Fibroblast of lung (primary cell): ENCODE measurements around the gene PCDHB14. TPM values are rescaled to one million over a fixed set of nuclear protein-coding genes. Genes with fewer than 3 reads are reported as not detected.
"Not testable (repeated sequence)": the region's sequence is repeated elsewhere in the genome, so short reads cannot be mapped to it uniquely, and the experiment has no call there.

Experiments
- DNase-seq, 2 donors: peaks; one replicate each; pipeline versions ENCODE4 v3.0.0 to v3.0.0-alpha.2; 2010; ENCODE audit warnings: low read depth in 2 of 2
- H2AFZ ChIP-seq: 2 replicates; pipeline ENCODE4 v1.5.1; 2012; ENCODE audit warnings: low read length, control low read depth, inconsistent platforms
- H3K27ac ChIP-seq: 2 replicates; pipeline ENCODE4 v1.5.1; 2011; ENCODE audit warnings: low read length, control low read depth; ENCODE audit not compliant: insufficient read depth
- H3K27me3 ChIP-seq: 2 replicates; pipeline ENCODE4 v1.5.1; 2011; ENCODE audit warnings: mild to moderate bottlenecking, low read length; ENCODE audit not compliant: control insufficient read depth, insufficient read depth
- H3K36me3 ChIP-seq: 2 replicates; pipeline ENCODE4 v1.5.1; 2011; ENCODE audit warnings: low read length; ENCODE audit not compliant: control insufficient read depth, insufficient read depth
- H3K4me1 ChIP-seq: 2 replicates; pipeline ENCODE4 v1.5.1; 2011; ENCODE audit warnings: low read length; ENCODE audit not compliant: control insufficient read depth, insufficient read depth; ENCODE audit errors: extremely low read depth
- H3K4me2 ChIP-seq: 2 replicates; pipeline ENCODE4 v1.5.1; 2011; ENCODE audit warnings: low read length, control low read depth; ENCODE audit not compliant: insufficient read depth; ENCODE audit errors: extremely low read depth
- H3K4me3 ChIP-seq, 4 experiments: fragments of 200-600 bp in 1 of 4; sonication (generic) in 1 of 4; replicated peaks in 1 of 4; 2 replicates each; pipeline ENCODE4 v1.5.1; 2011 to 2016; ENCODE audit warnings: low read length in 4 of 4, low read depth in 3 of 4, mild to moderate bottlenecking in 3 of 4, control low read depth in 2 of 4, inconsistent platforms in 1 of 4, mixed read lengths in 1 of 4; ENCODE audit not compliant: insufficient read depth in 1 of 4; ENCODE audit errors: control extremely low read depth in 1 of 4
- H3K79me2 ChIP-seq: 2 replicates; pipeline ENCODE4 v1.5.1; 2012; ENCODE audit warnings: mild to moderate bottlenecking, low read length, inconsistent platforms; ENCODE audit not compliant: control insufficient read depth, insufficient read depth
- H3K9ac ChIP-seq: 2 replicates; pipeline ENCODE4 v1.5.1; 2011; ENCODE audit warnings: mild to moderate bottlenecking, low read length, control low read depth; ENCODE audit not compliant: insufficient read depth
- H3K9me3 ChIP-seq: 2 replicates; pipeline ENCODE4 v1.5.1; 2012; ENCODE audit warnings: low read depth, low read length; ENCODE audit not compliant: control insufficient read depth, insufficient read depth
- H4K20me1 ChIP-seq: 2 replicates; pipeline ENCODE4 v1.5.1; 2011; ENCODE audit warnings: low read length; ENCODE audit not compliant: control insufficient read depth, insufficient read depth; ENCODE audit errors: extremely low read depth
- EZH2 ChIP-seq: IDR thresholded peaks from 2 replicates; pipeline ENCODE4 v1.5.1; 2012; ENCODE audit warnings: low read length, control low read depth, mild to moderate bottlenecking; ENCODE audit errors: missing control alignments
- polyA plus RNA-seq, 2 donors: library from polyadenylated mRNA; depleted of rRNA in 1 of 2; stranded (reverse) in 1 of 2; unstranded in 1 of 2; fragments of >200 nt; gene quantifications; 2 replicates each; pipeline ENCODE4 v1.2.1, GENCODE V29; 2011 to 2012; ENCODE audit warnings: missing spikeins in 1 of 2
- total RNA-seq: library from RNA; depleted of rRNA; stranded (reverse); fragments of >200 nt; gene quantifications from 2 replicates; pipeline ENCODE4 v1.2.1, GENCODE V29; 2014
- TF ChIP-seq, protein P1 (sequence below), 2 donors: IDR thresholded peaks in 1 of 2; conservative IDR thresholded peaks in 1 of 2; 1 replicate in 1 of 2; 2 replicates in 1 of 2; pipeline ENCODE4 v1.5.1; 2011 to 2012; ENCODE audit warnings: low read length in 2 of 2, control low read depth in 1 of 2, inconsistent platforms in 1 of 2, low read depth in 1 of 2, mild to moderate bottlenecking in 1 of 2

The PCDHB14 gene
- total and polyA plus RNA-seq, 2 donors (not counting 1 experiment from before 2014, with no cell fraction given): 0.86 to 1.7 TPM

DNA sequence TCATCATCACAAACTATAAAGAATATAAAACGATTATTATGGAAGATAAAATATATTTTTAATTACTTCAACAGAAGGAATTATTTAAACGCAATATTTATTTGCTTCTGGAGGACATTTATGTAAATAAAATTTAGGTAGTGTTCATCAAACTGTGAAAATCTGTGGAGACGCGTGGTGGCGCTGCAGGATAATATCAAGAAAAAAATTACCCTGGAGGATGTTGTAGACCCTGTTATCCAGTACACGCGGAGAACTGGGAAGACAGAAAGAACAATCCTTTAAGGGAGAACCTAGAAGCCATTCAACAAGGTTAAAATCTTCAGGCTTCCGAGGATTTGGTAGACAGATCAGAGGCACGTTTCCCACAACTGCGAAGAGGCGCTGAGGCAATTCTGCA is 14.7 kb upstream of the PCDHB14 start, which contains the start of gene PCDHB12:
PCDHB12 (plus strand) TSS at position 242 of the 400 bp plus-strand sequence. CDS start 189 bp downstream, outside the sequence.
- Histone ChIP-seq H2AFZ (no peak within 1 kb of the TSS), H3K4me3 (no peak within 1 kb of the TSS), H3K79me2 (no peaks in the 10 kb centered on the region), H3K9ac (no peak within 1 kb of the TSS), H4K20me1 (no peaks in the 10 kb centered on the region), H3K9me3 (no peaks in the 10 kb centered on the region), H3K27me3 (no peaks in the 10 kb centered on the region), H3K4me2 (no peak within 1 kb of the TSS), H3K4me1 (no peaks in the 10 kb centered on the region), H3K27ac (no peak within 1 kb of the TSS), H3K36me3 (no peaks in the 10 kb centered on the region)
- TF ChIP-seq EZH2: no peak
- TF ChIP-seq, protein P1, sequence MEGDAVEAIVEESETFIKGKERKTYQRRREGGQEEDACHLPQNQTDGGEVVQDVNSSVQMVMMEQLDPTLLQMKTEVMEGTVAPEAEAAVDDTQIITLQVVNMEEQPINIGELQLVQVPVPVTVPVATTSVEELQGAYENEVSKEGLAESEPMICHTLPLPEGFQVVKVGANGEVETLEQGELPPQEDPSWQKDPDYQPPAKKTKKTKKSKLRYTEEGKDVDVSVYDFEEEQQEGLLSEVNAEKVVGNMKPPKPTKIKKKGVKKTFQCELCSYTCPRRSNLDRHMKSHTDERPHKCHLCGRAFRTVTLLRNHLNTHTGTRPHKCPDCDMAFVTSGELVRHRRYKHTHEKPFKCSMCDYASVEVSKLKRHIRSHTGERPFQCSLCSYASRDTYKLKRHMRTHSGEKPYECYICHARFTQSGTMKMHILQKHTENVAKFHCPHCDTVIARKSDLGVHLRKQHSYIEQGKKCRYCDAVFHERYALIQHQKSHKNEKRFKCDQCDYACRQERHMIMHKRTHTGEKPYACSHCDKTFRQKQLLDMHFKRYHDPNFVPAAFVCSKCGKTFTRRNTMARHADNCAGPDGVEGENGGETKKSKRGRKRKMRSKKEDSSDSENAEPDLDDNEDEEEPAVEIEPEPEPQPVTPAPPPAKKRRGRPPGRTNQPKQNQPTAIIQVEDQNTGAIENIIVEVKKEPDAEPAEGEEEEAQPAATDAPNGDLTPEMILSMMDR (conservative IDR thresholded peaks at IDR 0.05 in 1 of 2, IDR thresholded peaks at IDR 0.05 in 1 of 2; ENCODE audit: low read depth in 1 of 2, low read length in 2 of 2): no peak
- DNase-seq: no peak

DNA sequence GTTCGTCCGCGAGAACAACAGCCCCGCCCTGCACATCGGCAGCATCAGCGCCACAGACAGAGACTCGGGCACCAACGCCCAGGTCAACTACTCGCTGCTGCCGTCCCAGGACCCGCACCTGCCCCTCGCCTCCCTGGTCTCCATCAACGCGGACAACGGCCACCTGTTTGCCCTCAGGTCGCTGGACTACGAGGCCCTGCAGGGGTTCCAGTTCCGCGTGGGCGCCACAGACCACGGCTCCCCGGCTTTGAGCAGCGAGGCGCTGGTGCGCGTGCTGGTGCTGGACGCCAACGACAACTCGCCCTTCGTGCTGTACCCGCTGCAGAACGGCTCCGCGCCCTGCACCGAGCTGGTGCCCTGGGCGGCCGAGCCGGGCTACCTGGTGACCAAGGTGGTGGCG is 12.9 kb upstream of the PCDHB14 start:
- H3K79me2 ChIP-seq, H3K4me3 ChIP-seq, H2AFZ ChIP-seq, H3K27me3 ChIP-seq, H3K9ac ChIP-seq, H3K4me1 ChIP-seq, H3K4me2 ChIP-seq, H4K20me1 ChIP-seq, H3K9me3 ChIP-seq, DNase-seq, H3K36me3 ChIP-seq, H3K27ac ChIP-seq: not testable (repeated sequence)

DNA sequence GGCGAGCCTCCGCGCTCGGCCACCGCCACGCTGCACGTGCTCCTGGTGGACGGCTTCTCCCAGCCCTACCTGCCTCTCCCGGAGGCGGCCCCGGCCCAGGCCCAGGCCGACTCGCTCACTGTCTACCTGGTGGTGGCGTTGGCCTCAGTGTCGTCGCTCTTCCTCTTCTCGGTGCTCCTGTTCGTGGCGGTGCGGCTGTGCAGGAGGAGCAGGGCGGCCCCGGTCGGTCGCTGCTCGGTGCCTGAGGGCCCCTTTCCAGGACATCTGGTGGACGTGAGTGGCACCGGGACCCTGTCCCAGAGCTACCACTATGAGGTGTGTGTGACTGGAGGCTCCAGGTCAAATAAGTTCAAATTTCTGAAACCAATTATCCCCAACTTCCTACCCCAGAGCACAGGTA is 12.3 kb upstream of the PCDHB14 start:
- not testable (repeated sequence) for H3K4me2 ChIP-seq, H3K36me3 ChIP-seq, H4K20me1 ChIP-seq, H3K9me3 ChIP-seq, H3K9ac ChIP-seq, H3K4me1 ChIP-seq, DNase-seq, H3K27ac ChIP-seq, H3K27me3 ChIP-seq, H3K79me2 ChIP-seq, H3K4me3 ChIP-seq, H2AFZ ChIP-seq

DNA sequence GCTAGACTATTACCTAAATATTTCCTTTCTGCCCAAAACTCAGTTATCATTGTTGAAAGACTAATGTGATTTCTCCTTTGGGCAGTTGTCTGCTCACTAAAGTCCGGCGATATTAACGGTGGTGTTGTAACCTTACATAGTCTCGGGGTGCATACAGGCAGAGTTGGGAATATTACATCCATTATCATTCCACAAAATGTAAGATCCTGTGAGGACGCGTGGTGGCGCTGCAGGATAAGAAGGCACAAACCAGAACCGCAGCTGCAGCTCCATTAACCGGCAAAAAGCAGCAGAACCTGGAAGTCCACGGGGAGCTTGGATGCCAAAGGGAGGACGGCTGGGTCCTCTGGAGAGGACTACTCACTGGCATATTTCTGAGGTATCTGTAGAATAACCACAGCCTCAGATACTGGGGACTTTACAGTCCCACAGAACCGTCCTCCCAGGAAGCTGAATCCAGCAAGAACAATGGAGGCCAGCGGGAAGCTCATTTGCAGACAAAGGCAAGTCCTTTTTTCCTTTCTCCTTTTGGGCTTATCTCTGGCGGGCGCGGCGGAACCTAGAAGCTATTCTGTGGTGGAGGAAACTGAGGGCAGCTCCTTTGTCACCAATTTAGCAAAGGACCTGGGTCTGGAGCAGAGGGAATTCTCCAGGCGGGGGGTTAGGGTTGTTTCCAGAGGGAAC is 9.3 kb upstream of the PCDHB14 start, which contains the start of gene PCDHB13:
PCDHB13 (plus strand) TSS at position 264 of the 684 bp plus-strand sequence; CDS start at position 469, 205 bp downstream.
- H3K27me3 ChIP-seq, H3K9me3 ChIP-seq, H3K9ac ChIP-seq, H3K4me3 ChIP-seq, H3K79me2 ChIP-seq, H3K4me2 ChIP-seq, H4K20me1 ChIP-seq, H3K27ac ChIP-seq, H2AFZ ChIP-seq, H3K36me3 ChIP-seq, H3K4me1 ChIP-seq: not testable (repeated sequence)
- peak; percentile 10 to 21 for DNase-seq

DNA sequence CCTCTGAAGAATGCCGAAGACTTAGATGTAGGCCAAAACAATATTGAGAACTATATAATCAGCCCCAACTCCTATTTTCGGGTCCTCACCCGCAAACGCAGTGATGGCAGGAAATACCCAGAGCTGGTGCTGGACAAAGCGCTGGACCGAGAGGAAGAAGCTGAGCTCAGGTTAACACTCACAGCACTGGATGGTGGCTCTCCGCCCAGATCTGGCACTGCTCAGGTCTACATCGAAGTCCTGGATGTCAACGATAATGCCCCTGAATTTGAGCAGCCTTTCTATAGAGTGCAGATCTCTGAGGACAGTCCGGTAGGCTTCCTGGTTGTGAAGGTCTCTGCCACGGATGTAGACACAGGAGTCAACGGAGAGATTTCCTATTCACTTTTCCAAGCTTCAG is 8.6 kb upstream of the PCDHB14 start:
- H3K27me3 ChIP-seq, H3K4me1 ChIP-seq, H3K9me3 ChIP-seq, H3K27ac ChIP-seq, H4K20me1 ChIP-seq, H3K36me3 ChIP-seq, H2AFZ ChIP-seq, H3K4me3 ChIP-seq, H3K79me2 ChIP-seq, H3K4me2 ChIP-seq, DNase-seq, H3K9ac ChIP-seq: not testable (repeated sequence)

DNA sequence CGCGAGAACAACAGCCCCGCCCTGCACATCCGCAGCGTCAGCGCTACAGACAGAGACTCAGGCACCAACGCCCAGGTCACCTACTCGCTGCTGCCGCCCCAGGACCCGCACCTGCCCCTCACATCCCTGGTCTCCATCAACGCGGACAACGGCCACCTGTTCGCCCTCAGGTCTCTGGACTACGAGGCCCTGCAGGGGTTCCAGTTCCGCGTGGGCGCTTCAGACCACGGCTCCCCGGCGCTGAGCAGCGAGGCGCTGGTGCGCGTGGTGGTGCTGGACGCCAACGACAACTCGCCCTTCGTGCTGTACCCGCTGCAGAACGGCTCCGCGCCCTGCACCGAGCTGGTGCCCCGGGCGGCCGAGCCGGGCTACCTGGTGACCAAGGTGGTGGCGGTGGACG is 7.6 kb upstream of the PCDHB14 start:
- H3K9ac ChIP-seq, H3K4me1 ChIP-seq, H3K27ac ChIP-seq, H2AFZ ChIP-seq, H3K9me3 ChIP-seq, H3K4me2 ChIP-seq, H3K79me2 ChIP-seq, H3K27me3 ChIP-seq, DNase-seq, H3K4me3 ChIP-seq, H3K36me3 ChIP-seq, H4K20me1 ChIP-seq: not testable (repeated sequence)
